Upper lobe of left lung (tissue), 6 donors: Measurements from ENCODE around the gene SNX14. TPM values are rescaled to one million over a fixed set of nuclear protein-coding genes. Genes with fewer than 3 reads are reported as not detected.

ENCODE experiments used
- ATAC-seq, 2 donors: fragments of 200-7000 bp; cut with Tn5 transposase; one replicate each; pipeline ENCODE4 v1.9.1; 2022; ENCODE audit warnings: mild to moderate bottlenecking in 2 of 2, moderate library complexity in 2 of 2; ENCODE audit not compliant: low FRiP score in 2 of 2
- DNase-seq, 2 donors: peaks; one replicate each; pipeline ENCODE4 v3.0.0-alpha.2; 2019 to 2020
- H3K27ac ChIP-seq, 4 donors: fragments of 200-600 bp; sonication (generic); one replicate each; pipeline ENCODE4 v1.5.1; 2016 to 2019
- H3K27me3 ChIP-seq, 4 donors: fragments of 200-600 bp; sonication (generic); one replicate each; pipeline ENCODE4 v1.5.1; 2017 to 2019
- H3K36me3 ChIP-seq, 4 donors: fragments of 200-600 bp; sonication (generic); one replicate each; pipeline ENCODE4 v1.5.1; 2016 to 2019
- H3K4me1 ChIP-seq, 4 donors: fragments of 200-600 bp; sonication (generic); one replicate each; pipeline ENCODE4 v1.5.1; 2018 to 2019
- H3K4me3 ChIP-seq, 4 donors: fragments of 200-600 bp; sonication (generic); one replicate each; pipeline ENCODE4 v1.5.1; 2017 to 2019; ENCODE audit warnings: mild to moderate bottlenecking in 2 of 4, moderate library complexity in 1 of 4
- H3K9me3 ChIP-seq, 4 donors: fragments of 200-600 bp; sonication (generic); one replicate each; pipeline ENCODE4 v1.5.1; 2018 to 2019
- EP300 ChIP-seq, 4 donors: sonication (generic); formaldehyde crosslinking; IDR thresholded peaks; one replicate each; pipeline ENCODE4 v1.5.1; 2017; ENCODE audit warnings: antibody characterized with exemption in 4 of 4, control low read depth in 2 of 4
- POLR2A ChIP-seq, 4 donors: fragments of 450-650 bp; IDR thresholded peaks; one replicate each; pipeline ENCODE4 v1.5.1; 2016 to 2017; ENCODE audit warnings: antibody characterized with exemption in 4 of 4, mild to moderate bottlenecking in 2 of 4
- POLR2AphosphoS5 ChIP-seq, 2 donors: sonication (generic); formaldehyde crosslinking; IDR thresholded peaks; one replicate each; pipeline ENCODE4 v1.5.1; 2017; ENCODE audit warnings: antibody characterized with exemption in 2 of 2
- WGBS, 2 donors: methylation state at CpG; one replicate each; pipeline ENCODE4 v1.1.5; 2017 to 2018; 5-methylcytosine and 5-hydroxymethylcytosine counted together
- total RNA-seq, 6 donors: library from RNA; depleted of rRNA in 4 of 6; stranded (reverse); fragments of >200 nt in 4 of 6; gene quantifications; one replicate each; pipeline versions ENCODE4 v1.1.0 to v1.2.1, GENCODE V29; 2016 to 2021
- TF ChIP-seq, protein P1 (sequence below), 6 experiments: fragments of 450-650 bp in 4 of 6; fragments of 200-600 bp in 2 of 6; sonication (generic) in 2 of 6; IDR thresholded peaks; one replicate each; pipeline ENCODE4 v1.5.1; 2016 to 2019; ENCODE audit warnings: antibody characterized with exemption in 6 of 6
- donor health status: DM: no; HTN: no; CAD: no; lungs with moderate emphysema.
- donor health status: DM: no; HTN: yes; CAD: no; lungs with severe emphysema.

The SNX14 gene
- total RNA-seq, 6 donors from 2014 or later = 43.7 to 170 (median 88.6) TPM

GRCh38 chr6:85580118-85580877 lies 13.4 kb downstream of the SNX14 start:
- no peak for DNase-seq
- WGBS, 2 donors = 85% methylated on average over 5 of the region's 5 CpGs
- peaks cover 17 to 28% (median 23%) of the 10 kb centered on the region in 4 donors for H3K4me1 ChIP-seq

GRCh38 chr6:85579581-85579980 lies 14.1 kb downstream of the SNX14 start:
- H3K4me3 ChIP-seq = no peak overlapping the region
- DNase-seq = no peak
- no peaks in the 10 kb centered on the region for H3K36me3 ChIP-seq
- no peak for TF ChIP-seq EP300 (IDR thresholded peaks at IDR 0.05)
- TF ChIP-seq, protein P1, sequence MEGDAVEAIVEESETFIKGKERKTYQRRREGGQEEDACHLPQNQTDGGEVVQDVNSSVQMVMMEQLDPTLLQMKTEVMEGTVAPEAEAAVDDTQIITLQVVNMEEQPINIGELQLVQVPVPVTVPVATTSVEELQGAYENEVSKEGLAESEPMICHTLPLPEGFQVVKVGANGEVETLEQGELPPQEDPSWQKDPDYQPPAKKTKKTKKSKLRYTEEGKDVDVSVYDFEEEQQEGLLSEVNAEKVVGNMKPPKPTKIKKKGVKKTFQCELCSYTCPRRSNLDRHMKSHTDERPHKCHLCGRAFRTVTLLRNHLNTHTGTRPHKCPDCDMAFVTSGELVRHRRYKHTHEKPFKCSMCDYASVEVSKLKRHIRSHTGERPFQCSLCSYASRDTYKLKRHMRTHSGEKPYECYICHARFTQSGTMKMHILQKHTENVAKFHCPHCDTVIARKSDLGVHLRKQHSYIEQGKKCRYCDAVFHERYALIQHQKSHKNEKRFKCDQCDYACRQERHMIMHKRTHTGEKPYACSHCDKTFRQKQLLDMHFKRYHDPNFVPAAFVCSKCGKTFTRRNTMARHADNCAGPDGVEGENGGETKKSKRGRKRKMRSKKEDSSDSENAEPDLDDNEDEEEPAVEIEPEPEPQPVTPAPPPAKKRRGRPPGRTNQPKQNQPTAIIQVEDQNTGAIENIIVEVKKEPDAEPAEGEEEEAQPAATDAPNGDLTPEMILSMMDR (IDR thresholded peaks at IDR 0.05) = no peak
- no peak for TF ChIP-seq POLR2AphosphoS5 (IDR thresholded peaks at IDR 0.05)
- TF ChIP-seq POLR2A (IDR thresholded peaks at IDR 0.05) = no peak
- H3K4me1 ChIP-seq = peaks cover 19 to 34% (median 23%) of the 10 kb centered on the region in 4 donors
- WGBS, 2 donors = 67 to 74% methylated on average over 4 of the region's 4 CpGs
- peaks cover 0 to 12% (median 8%) of the 10 kb centered on the region in 4 donors for H3K9me3 ChIP-seq
- H3K27me3 ChIP-seq = no peaks in the 10 kb centered on the region
- peak overlapping the region in 1 of 4 donors; percentile 17 for H3K27ac ChIP-seq
- no peak for ATAC-seq

More at GRCh38 chr6:85580118-85580877, 13.4 kb downstream of the SNX14 start:
- Histone ChIP-seq H3K27ac (peak overlapping the region in 1 of 4 donors; percentile 17), H3K4me3 (no peak overlapping the region), H3K27me3 (no peaks in the 10 kb centered on the region), H3K36me3 (no peaks in the 10 kb centered on the region), H3K9me3 (peaks cover 0 to 12% (median 8%) of the 10 kb centered on the region in 4 donors)
- TF ChIP-seq, protein P1 (IDR thresholded peaks at IDR 0.05) = no peak
- no peak for TF ChIP-seq POLR2AphosphoS5 (IDR thresholded peaks at IDR 0.05)
- TF ChIP-seq POLR2A (IDR thresholded peaks at IDR 0.05) = no peak
- TF ChIP-seq EP300 (IDR thresholded peaks at IDR 0.05) = no peak
- no peak for ATAC-seq

- Histone ChIP-seq H3K9me3 (no peaks in the 10 kb centered on the region), H3K4me3 (no peak overlapping the region), H3K27ac (no peak overlapping the region), H3K27me3 (no peaks in the 10 kb centered on the region), H3K4me1 (peaks cover 19 to 34% (median 23%) of the 10 kb centered on the region in 4 donors), H3K36me3 (peaks cover 0 to 7% (median 0%) of the 10 kb centered on the region in 4 donors)
- ATAC-seq = no peak
- no peak for DNase-seq
- WGBS, 2 donors = 65 to 77% methylated on average over 2 of the region's 2 CpGs
- TF ChIP-seq POLR2A (IDR thresholded peaks at IDR 0.05) = no peak
- no peak for TF ChIP-seq POLR2AphosphoS5 (IDR thresholded peaks at IDR 0.05)
Measured at GRCh38 chr6:85576476-85576875, 17.2 kb downstream of the SNX14 start.

DNA sequence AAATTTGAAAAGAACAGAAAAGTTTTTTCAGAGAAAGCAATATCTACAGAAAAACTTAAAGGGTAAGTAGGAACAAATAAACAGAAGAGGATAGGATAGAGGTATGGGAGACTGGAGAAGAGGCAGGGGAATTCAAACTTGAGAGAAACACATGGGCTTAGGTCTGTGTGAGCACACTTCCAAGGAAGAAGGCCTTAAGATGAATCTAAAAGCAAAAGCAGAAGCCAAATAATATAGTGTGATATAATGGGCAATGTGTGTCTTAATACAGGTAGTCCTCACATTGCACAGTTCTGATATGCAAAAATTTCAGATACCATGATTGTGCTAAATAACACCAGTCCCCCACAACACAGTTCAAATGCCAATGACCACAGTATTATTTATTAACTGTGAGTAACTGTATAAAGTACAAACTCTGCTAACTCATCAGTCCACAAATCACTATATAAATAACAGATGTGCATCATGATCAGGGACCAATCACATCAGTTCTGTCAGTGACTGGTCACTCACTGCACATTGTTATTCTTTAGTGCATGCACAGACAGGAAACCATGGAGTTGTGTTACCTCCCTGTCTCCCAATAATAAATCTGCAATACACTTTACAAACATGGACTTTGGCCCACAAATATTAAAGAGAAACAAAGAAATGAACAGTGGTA lies 18.6 kb downstream of the SNX14 start:
- no peak for DNase-seq
- Histone ChIP-seq H3K27ac (no peak overlapping the region), H3K4me3 (no peak overlapping the region), H3K4me1 (peaks cover 15 to 21% (median 18%) of the 10 kb centered on the region in 4 donors), H3K36me3 (peaks cover 0 to 18% (median 3%) of the 10 kb centered on the region in 4 donors), H3K27me3 (no peaks in the 10 kb centered on the region), H3K9me3 (no peaks in the 10 kb centered on the region)
- no peak for ATAC-seq
- TF ChIP-seq POLR2A (IDR thresholded peaks at IDR 0.05) (no peak), POLR2AphosphoS5 (IDR thresholded peaks at IDR 0.05) (no peak), EP300 (IDR thresholded peaks at IDR 0.05) (no peak)
- TF ChIP-seq, protein P1 (IDR thresholded peaks at IDR 0.05) = no peak

- H3K27me3 ChIP-seq = no peaks in the 10 kb centered on the region
- no peaks in the 10 kb centered on the region for H3K4me1 ChIP-seq
- ATAC-seq (no peak), DNase-seq (no peak)
- H3K9me3 ChIP-seq = no peaks in the 10 kb centered on the region
- H3K27ac ChIP-seq = no peak overlapping the region
- TF ChIP-seq POLR2A (IDR thresholded peaks at IDR 0.05) (no peak), EP300 (IDR thresholded peaks at IDR 0.05) (no peak), POLR2AphosphoS5 (IDR thresholded peaks at IDR 0.05) (no peak)
- TF ChIP-seq, protein P1 (IDR thresholded peaks at IDR 0.05) = no peak
- peaks cover 0 to 37% (median 4%) of the 10 kb centered on the region in 4 donors for H3K36me3 ChIP-seq
- no peak overlapping the region for H3K4me3 ChIP-seq
Measured at GRCh38 chr6:85569323-85569722, 24.3 kb downstream of the SNX14 start.
